Measurements from ENCODE around the gene OTUD5.

The OTUD5 gene

DNA sequence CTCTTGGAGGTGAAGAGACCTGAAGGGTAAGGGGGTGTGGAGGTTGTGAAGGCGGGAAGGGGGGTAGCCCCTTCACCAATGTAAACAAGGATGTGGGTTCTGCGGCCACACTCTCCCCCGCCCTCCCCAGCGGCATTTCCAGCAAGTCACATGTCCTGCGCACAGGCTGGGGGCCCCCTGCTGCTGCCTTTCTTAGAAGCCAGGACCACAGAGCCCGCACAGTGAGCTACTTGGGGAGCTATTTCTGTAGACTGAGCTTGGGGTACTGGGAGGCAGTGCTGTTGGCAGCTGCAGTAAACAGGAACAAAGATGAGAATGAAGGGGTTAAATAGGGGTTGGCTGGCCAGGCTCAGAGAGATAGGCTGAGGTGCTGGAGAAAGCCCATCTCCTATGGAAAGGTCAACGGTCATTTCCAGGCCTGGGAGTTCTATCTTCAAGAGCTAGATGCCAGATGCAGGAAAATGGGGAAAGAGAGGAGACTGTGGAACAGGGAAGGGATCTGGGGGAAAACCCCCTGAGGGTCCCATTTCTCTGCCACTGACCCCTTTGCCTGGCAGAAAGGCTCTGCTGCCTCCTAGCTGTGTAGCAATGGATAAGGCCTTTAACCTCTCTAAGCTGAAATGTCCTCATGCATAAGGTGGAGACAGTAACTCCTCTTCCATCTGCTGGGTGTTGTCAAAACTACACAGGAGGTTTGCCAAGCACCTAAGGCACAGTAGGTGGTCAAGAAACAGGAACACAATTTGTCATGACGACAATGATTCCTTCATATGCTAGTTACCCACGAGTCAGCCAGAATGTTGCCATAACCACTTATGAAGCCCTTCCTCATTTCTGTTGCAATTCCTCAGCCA, 20.1 kb downstream of the OTUD5 start:
- FAIRE-seq = no peak

DNA sequence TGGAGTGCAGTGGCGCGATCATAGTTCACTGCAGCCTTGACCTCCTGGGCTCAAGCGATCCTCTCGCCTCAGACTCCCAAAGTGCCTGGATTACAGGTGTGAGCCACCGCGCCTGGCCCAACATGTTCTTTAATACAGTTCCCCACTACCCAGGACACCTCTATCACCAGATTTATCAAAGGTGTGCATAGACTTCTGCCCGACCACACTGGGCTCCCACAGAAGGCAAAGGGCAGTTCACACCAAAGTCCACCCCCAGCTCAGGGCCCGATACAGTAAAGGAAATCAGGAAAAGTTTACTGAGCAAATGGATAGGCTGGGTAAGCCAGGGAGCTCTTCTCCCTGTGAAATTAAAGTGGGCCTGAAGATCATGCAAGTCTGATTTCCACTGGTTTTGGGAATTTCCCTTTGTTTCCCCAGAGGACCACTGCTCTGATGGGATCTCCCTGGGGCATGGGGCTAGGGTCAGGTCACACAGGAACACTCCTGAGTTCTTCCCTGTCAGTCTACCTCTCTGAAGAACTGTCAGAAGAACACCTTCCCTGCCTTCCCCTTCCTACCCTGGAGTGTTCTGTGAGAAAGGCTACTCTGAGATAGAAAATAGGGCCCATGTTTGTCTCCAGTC, 20.9 kb downstream of the OTUD5 start:
- no peak for FAIRE-seq

DNA sequence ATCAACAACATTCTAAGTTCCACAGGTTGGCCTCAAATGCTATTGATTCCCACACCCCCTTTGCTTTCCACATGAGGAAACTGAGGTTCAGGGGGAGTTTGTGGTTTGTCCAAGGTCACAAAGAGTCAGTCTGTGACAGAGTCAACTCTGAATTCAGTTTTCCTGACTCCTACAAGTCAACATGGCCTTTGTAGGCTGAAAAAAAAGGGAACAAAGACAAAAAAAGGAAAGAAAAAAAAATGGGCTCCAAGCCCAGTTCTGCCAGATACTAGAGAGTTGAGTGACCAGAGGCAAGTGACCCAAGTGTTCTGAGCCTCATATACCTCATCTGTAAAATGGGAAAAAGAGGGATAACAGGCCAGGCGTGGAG, 22.1 kb downstream of the OTUD5 start:
- no peak for FAIRE-seq

DNA sequence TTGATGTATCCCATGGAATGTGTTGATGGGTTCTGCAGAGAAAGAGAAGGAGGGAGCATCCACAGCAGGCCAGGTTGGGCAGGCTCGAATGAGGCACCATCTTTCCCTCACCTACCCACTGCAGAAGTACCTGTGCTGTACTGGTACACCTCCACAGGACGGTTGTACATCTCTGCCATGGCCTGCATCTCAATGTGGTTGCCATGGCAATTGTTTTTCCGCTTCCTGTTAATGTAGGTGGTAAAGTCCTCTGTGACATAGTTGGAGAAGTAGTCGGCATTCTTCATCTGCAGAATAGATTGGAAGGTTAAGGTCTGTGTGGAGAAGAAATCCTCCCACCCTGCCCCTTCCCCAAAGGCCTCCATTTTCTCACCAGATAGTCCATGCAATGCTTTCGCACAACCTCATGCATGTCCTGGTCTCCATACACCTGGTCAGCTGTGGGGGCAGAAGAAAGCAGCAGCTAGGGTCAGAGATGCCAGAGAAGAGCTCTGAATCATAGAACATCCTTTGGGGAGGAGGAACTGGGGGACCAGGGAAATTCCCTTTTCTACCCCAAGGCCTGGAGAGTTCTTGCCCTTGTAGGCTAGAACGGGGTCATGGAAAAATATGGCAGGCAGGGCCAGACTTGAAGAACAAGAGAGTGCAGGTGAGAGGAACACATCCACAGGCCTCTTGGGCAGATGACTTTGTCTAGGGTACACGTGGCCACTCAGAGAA, 22.7 kb downstream of the OTUD5 start:
- no peak for FAIRE-seq

DNA sequence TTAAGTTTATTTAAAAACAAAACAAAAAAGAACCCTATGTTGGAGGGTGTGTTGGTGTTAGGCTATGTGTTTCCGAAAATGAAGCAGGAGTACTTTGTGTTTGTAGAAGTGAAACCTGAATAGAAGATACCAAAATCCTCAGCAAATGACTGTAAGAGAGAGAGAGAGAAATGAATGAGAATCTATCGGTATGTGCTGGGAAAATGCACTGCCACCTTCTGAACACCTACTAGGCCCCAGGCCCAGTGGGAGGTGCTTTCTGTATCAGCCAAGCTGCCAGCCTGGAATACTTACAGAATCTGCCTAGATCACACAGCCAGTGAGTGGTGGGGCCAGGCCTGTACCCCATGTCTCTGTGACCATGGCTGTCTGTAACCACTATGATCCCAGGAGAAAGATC, 23.6 kb downstream of the OTUD5 start:
- FAIRE-seq = no peak

DNA sequence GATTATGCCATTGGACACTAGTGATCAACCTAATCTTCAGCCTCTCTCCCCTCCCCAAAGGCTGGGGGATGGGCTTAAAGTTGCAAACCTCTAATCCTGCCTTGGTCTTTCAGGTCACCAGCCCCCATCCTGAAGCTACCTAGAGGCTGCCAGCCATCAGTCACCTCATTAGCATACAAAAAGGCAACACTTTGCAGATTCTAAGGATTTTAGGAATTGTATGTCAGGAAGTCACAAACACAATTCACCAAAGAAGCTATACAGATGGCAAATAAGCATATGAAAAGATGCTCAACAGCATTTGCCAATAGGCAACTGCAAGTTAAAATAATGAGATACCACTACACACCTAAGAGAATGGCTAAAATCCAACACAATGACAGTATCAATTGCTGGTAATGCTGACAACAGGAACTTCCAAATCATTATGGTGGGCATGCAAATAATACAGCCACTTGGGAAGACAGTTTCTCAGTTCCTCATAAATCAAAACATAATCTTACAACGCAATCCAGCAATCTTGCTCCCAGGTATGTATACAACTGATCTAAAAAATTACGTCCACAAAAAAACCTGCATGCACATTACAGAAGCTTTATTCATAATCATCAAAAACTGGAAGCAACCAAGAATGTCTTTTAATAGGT, 29.5 kb downstream of the OTUD5 start:
- no peak for FAIRE-seq

DNA sequence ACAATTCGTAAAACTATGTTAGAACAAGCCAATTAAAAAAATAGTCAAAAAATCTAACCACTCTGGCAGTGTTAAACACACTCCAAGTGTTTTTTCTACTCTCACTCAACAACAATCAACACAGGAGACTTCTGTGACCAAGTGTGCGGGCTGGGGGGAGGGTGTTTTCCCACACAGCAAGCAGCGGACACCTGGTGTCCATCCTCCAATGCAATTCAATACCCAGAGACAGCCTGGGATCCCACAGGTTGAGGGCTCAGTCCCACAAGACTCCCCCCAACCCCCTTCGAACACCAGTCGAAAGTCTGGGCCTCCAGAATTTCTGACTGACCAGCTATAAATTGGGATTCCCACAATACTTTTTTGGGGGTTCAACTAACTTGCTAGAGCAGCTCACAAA, 30.3 kb downstream of the OTUD5 start:
- no peak for FAIRE-seq

DNA sequence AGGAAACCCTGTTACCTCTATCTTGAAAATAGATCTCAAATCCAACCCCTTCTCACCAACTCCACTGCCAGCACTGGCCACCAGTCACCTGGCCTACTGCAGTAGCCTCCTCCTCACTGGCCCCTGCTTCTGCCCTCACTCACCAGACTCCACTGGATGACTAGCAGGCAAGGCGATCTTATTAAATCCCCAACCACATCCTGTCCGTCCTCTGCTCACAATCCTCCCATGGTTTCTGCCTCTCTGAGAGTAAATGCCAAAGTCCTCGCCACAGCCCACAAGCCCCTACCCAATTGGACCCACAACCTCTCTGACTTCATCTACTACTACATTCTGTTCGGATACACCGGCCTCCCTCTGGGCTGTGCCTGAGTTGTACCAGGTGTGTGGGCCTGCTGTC, 33.1 kb downstream of the OTUD5 start:
- no peak for FAIRE-seq

DNA sequence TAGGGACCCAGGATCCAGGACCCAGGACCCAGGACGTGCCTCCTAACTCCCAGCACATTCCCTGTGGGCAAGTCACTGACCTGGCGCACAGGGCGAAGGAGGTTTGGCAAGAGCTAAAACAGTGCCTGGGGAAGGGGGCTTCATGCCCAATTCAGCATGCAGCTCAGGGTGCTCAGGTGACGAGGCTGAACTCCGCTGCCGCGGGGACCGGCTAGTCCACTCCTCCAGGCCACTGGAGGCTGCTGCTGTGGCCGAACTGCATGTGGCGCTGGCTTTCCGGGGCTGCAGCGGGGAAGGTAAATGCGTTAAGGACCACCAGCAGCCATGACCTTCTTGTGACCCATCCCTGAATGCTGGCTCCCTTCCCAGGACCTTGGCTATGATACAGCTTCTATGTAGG, 33.6 kb downstream of the OTUD5 start:
- FAIRE-seq = no peak

DNA sequence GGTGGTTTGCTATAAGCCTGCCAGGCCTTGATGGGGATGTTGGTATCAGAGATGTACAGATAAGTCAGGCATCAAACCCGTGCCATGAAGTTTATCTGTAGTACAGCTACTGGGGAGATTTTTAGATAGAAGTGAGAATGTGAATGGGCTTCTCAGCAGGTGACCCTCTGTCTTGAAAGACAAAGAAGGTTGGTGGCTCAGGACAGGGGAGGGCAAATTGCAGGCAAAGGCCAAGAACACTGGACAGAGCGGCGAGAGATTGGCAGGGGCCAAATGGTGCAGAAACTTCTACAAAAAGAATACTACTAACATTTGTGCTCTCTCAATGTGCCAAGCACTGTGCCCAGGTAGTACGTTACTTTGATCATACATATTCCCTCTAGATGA, 36.7 kb downstream of the OTUD5 start:
- no peak for FAIRE-seq

DNA sequence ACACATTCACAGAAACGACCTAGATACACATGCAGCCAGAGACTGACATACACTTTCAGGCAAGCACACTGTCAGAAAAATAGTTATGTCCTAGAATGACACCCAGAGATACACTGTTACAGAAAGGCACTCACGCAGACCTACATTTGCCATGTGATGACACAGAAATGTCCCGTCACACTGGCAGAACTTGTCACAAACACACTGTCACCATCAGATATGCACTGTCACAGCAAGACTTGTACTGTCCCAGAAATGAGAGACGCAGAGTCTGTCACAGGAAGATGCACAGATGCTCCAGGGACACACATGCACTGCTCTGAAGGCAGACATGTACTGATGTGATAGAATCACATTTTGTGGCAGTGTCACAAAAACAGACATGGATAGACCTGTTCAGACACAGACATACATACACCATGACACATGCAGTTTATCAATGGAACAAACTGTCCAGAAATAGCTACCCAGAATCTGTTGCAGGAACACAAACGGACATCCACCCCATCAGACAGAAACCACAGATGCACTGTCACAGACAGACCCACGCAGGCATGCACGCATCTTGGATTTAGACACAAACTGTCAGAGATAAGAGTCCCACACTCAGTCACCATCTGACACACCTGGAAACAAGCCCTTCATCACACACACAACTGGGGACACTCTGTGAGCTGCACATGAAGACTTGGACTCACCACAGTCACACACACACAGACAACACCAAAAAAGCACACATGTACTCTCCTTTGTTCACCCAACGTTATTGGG, 37.3 kb downstream of the OTUD5 start:
- FAIRE-seq = no peak

DNA sequence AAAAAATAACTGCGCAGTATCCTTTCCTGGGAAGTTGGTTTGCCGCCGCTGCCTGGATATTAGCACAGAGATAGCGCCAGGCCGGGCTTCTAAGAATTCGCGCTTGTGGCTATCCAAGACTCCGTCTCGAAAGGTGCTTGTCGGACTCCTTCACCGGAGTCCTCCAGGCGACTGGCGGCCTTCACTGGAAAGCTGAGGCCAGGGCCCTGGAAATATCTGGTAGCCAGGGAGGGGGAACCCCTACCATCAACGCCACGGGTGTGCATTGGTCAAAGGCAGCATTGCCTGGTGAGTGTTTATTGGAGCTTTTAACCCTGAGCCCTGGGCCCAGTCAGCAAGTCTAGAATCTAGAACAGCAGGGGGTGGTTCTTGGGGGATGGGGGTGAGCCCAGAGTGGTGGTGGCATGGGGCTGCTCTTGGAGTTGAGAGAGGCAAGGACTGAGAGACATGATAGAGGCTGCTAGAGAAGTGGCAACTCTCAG, 38.0 kb downstream of the OTUD5 start:
- no peak for FAIRE-seq

DNA sequence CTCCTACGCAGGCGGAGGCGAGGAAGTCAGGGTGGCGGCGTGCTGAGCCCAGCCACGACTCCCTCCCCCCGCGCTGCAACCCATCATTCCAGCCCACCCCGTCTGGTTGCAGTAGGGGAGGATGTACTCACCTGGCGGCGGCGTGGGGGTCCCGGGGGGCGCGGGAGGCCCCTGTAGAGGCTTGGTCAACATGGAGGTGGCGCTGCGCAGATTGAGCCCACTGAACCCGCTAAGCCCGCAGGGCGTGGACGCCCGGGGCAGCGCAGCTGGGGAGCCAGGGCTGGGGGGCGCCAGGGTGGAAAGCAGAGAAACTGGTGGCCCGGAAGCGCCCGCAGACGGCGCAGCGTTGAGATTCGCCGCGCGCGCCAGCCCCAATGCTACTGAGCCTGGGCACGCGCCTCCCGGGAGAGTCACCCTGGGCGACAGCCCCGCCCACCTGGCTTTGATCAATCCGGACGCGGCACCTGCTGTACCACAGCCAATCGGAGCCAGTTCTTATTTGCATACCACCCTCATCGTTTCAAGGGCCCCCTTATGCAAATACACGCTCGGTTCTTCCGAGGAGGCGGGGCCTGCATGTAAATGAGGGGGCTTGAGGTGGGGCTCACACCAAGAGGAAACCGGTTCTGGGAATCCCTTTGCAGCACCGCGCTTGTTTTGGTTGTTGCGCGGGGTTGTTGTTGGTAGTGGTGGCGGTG, 38.6 kb downstream of the OTUD5 start, which contains the start of gene PIM2:
TSS of gene PIM2 (minus strand) at position 382 of the 698 bp plus-strand sequence. CDS start at position 192, 190 bp downstream.
- FAIRE-seq = no peak

DNA sequence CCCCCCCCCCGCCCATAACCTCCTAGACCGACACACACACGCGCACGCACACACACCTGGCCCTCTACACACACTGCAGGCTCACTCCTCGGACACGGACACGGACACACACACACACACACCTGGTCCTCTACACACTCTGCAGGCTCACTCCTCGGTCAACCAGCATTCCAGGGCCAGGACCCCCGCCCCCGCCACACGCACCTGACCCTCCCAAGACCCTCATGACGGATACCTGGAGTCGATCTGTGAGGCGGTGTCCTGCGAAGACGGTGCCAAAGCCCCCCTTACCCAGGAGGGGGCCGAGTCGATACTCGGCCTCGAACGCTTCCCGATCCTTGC, 39.1 kb downstream of the OTUD5 start:
- FAIRE-seq = no peak

DNA sequence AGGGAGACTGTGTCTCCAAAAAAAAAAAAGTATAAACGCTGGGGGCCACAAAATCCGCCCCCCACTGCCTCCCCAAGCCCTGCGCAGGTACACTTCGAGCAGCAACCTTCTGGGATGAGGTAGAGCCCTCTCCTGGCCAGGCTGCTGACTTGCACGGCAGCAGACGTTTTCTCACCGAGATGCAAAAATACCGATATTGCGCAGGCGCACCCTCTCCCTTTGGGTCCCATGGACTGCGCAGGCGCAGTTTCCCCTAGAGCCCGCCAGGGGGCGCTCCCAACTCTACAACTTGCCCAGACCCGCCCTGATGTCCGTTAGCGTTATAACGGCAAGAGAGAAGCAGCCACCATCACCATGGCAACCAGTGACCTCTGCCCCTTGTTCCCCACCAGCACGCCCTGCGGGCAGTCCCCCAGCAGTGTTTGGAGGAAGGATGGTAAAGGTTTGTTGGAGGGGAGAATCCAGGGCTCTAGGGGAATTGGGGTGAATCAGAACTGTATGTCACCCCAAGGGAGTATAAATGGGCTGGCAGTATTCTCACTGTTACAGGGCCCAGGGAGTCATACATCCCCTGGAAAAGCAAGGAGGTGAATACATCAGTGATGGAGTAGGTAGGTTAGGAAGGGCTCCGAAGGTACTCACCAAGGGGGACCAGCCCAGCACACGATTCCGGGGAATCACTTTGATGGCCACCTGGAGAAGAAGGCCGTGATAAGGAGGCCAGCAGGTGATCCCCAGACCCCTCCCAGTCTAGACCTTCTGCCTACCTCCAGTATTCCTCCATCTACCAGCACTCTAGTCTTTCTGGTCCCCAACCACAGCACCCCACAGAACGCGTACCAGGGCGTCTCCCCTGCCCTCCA, 40.0 kb downstream of the OTUD5 start:
- peak; percentile 79 for FAIRE-seq

DNA sequence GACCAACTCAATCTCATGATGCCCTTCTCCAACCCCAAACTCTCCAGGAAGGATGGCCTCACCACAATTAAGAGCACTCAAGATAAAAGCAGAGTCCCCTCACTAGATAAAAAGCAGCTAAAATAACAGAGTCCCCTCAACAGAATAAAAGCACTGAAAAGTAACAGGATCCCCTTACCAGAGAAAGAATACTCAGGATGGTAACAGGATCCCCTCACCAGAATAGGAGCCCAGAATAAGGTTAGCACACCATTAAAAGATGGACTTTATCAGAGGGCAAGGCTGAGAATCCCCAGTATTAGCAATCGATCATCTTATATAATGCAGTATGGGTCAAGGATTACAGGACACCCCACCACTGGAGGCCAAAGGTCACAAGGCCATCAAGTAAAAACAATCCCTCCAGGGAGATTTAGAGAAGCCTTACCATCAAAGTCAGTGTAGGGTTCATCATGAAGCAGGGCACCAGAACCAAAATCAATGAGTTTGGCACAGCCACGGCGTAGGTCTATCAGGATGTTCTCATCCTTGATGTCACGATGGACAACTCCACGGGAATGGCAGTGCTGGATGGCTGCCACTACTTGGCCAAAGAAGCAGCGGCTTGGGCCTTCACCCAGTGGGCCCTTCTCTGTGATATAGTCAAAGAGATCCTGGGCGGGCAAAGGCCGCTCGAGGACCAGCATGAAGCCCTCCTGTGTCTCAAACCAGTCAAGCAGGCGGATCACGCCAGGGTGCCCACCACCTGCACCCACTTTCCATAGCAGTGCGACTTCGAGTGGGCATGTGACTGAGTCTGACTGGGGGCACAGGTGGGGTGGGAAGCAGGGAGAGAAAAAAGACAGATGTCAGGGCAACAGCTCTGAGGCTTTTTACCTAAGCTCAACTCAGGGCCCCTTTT, 42.6 kb downstream of the OTUD5 start:
- FAIRE-seq = no peak

DNA sequence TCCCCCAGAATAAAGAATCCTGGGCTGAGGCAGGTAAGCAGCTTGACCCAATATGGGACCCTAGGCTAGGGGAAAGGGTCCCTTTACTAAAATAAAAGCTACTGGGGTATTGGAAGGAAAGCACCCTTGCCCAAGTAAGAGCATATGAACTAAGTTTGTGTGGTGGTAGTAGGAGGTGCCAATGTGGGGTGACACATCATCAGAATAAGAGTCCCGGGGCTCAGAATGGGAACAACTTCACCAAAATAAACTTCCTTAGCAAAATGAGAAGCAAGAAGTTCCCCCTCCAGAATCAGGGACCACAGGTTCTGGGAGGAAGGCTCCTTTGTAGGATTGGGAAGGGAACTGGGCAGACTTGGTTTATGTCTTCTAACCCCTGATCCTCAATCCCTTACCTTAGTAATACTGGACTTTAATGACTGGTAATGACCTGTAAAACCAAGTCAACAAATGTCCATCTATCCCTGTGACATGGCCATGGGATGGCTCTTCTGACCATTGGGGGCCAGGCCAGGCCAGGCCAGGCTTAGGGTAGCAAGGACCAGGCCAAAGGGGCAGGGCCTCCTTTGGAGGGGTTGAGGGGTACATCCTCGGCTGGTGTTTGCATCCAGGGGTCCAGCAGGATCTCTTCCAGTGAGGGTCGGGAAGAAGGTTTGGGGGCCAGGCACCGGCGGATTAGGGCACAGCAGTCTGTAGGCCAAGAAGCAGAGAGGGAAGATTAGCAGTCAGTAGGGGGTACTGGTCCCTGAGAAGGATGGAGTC, 43.6 kb downstream of the OTUD5 start:
- no peak for FAIRE-seq

DNA sequence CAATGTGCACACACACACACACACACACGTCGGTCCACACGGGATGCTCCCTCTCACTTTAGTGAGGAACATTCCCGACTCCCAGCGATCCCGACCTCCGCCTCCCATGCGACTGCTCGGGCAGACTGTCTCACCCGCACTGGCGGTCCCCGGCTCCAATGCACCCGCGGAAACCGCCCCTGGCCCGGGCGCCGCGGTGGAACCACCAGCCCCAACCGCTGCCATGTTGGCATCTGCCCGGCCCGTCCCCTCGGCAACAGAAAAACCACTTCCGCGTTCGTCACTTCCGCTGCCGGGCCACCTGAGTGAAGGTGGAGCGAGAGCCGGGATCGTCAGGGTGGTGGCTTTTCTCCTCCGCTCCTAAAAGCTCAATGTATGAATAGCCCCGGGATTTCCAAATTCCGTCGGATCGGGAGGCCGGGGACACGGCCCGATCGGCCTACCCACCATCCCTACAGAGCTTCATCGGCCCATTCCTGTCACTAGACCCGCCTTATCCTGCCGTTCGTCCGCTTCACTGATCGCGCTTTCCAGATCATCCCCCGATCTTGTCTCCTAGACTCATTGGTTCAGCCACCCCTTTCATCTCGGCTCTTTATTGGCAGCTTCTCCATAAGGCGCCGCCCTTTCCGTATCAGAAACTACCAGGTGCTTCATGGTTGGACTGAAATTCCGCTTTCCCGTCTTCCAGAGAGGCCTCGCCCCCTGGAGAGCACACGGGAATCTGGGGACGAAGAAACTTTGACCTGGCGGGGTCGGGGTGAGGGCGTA, 45.8 kb downstream of the OTUD5 start, which contains the start of gene SLC35A2:
TSS of gene SLC35A2 (minus strand) at position 235 of the 771 bp plus-strand sequence. CDS start at position 225, 10 bp downstream.
- no peak for FAIRE-seq

Measured in A204.1 (cell line).